Retinal pigment epithelial cell (primary cell): ENCODE measurements around the gene PSMB11.

ENCODE experiments used
- DNase-seq: peaks from one replicate; pipeline ENCODE4 v3.0.0-alpha.2; 2010; ENCODE audit warnings: low read depth
- H3K4me3 ChIP-seq: 2 replicates; pipeline ENCODE4 v1.5.1; 2011; ENCODE audit warnings: mild to moderate bottlenecking, low read length, control low read depth, moderate library complexity
- TF ChIP-seq, protein P1 (sequence below): conservative IDR thresholded peaks from 2 replicates; pipeline ENCODE4 v1.5.1; 2011; ENCODE audit warnings: low read depth, low read length, control low read depth, inconsistent platforms

The PSMB11 gene

DNA sequence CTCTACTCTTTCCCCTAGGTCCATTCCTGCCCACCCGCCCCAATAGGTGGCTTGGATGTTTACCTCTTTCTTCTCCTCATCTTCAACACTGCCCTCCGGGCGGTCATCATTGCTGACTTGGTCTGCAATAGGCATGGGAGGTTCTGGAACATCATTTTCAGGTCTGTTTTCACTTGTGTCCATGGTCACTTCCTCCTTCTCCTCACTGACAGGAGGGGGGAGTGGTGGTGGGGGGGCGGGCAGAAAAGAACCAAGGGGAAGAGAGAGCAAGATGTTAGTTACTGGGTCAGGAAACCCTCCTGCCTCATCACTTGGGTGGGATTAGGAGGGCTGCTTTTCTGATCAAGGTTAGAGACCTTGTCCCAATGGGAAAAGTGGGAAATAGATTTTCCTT lies 27.4 kb downstream of the PSMB11 start:
- TF ChIP-seq, protein P1, sequence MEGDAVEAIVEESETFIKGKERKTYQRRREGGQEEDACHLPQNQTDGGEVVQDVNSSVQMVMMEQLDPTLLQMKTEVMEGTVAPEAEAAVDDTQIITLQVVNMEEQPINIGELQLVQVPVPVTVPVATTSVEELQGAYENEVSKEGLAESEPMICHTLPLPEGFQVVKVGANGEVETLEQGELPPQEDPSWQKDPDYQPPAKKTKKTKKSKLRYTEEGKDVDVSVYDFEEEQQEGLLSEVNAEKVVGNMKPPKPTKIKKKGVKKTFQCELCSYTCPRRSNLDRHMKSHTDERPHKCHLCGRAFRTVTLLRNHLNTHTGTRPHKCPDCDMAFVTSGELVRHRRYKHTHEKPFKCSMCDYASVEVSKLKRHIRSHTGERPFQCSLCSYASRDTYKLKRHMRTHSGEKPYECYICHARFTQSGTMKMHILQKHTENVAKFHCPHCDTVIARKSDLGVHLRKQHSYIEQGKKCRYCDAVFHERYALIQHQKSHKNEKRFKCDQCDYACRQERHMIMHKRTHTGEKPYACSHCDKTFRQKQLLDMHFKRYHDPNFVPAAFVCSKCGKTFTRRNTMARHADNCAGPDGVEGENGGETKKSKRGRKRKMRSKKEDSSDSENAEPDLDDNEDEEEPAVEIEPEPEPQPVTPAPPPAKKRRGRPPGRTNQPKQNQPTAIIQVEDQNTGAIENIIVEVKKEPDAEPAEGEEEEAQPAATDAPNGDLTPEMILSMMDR: no peak
- no peak for DNase-seq
- no peak overlapping the region for H3K4me3 ChIP-seq

GRCh38 chr14:23070262-23071129 lies 28.5 kb downstream of the PSMB11 start:
- DNase-seq: no peak
- TF ChIP-seq, protein P1: no peak

GRCh38 chr14:23071244-23071920 lies 29.4 kb downstream of the PSMB11 start:
- DNase-seq: peak; percentile 88
- TF ChIP-seq, protein P1: no peak
- peak overlapping the region; percentile 95 for H3K4me3 ChIP-seq

More at GRCh38 chr14:23070262-23071129, 28.5 kb downstream of the PSMB11 start:
- H3K4me3 ChIP-seq: peak overlapping the region; percentile 95

DNA sequence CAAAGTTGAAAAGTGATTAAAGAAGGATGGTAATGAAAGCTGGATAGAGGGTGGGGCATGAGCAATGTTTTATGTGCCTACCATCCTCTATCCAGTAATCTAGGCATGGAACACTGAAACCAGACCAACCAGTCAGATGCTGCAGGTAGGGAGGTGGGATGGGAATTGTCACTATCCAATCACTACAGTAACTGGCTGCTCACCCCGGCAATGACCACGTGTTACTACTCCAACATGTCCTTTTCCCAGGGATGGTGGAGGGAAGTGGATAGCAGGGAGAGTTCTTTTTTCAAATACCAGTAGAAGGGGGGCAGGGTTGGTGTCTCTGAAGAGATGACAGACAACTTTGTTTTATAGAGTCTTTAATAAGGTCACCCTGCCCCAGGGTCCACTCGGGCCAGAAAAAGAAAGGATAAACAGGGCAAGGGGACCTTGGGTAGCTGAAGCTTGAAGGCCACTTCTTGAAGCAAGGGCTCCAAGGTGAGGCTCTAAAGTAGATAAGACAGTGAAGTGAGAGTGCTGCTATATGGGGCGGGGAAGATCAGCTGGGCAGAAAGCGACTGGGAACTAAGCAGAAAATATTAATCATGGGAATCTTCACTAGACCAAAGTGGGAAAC lies 30.0 kb downstream of the PSMB11 start:
- TF ChIP-seq, protein P1: no peak
- no peak overlapping the region for H3K4me3 ChIP-seq
- DNase-seq: no peak

DNA sequence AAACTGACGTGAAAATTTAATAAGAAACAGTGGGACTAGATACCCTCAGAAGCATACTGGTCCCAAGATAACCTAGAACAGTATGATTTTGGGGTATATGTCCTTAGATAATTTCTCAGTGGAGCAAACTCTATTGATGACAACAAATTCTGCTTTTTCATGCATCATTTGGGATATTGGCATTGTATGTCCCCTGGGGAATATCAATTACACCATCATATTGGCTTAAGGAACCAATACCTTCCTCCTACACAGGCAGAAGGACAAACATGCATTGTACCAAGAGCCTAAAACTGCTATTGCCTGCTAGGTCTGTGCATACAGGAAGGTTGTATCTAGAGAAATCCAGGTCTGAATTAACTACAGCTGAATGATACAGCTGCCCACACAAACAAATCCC lies 32.9 kb downstream of the PSMB11 start:
- TF ChIP-seq, protein P1: no peak
- H3K4me3 ChIP-seq: no peak overlapping the region
- DNase-seq: no peak

DNA sequence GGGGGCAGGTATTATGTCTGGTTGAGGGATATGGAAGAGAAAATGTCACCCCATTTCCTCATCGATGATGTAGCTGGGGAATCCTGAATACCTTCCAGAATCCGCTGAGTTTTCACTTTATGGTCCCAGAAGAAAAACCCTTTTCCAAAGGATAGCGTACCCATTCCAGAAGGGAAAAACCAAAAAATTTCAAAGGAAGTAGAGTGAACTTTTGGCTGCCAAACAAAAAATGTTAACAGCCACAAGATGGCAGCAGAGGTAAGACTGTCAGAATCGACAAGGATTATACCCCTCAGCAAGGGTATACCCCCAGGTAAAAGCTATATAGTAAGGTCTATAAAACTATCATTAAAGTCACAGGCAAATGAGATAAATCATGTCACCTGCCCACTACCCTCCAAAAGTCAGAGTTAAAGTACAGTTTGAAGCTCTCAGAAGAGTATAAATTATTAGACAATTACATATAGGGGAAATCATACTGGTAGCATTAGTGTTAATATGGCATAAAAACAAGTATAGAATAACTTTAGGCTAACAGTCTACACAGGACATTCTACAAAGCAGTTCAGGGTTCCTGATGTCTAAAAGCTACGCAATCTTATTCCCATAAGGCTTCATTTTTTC lies 34.9 kb downstream of the PSMB11 start:
- no peak for DNase-seq

More for the DNA sequence above, 34.9 kb downstream of the PSMB11 start:
- H3K4me3 ChIP-seq: no peak overlapping the region
- TF ChIP-seq, protein P1: peak; percentile 71
